CD4-positive, CD25-positive, alpha-beta regulatory T cell (primary cell): ENCODE measurements around the gene OR56A4. TPM values are rescaled to one million over a fixed set of nuclear protein-coding genes. Genes with fewer than 3 reads are reported as not detected.

Experiments used
- ATAC-seq, 2 donors: fragments of 150-1000 bp; cut with Tn5 transposase; one replicate each; pipeline ENCODE4 v1.10.0; 2021; ENCODE audit warnings: low read depth in 2 of 2, moderate number of reproducible peaks in 2 of 2, moderate library complexity in 1 of 2
- DNase-seq, 3 donors: peaks; one replicate each; pipeline versions ENCODE4 v3.0.0 to v3.0.0-alpha.2; 2012 to 2022; ENCODE audit warnings: mixed read lengths in 1 of 3
- H3K27ac ChIP-seq: one replicate; pipeline ENCODE4 v1.7.0; 2013; ENCODE audit warnings: mild to moderate bottlenecking, low read length; ENCODE audit not compliant: insufficient read depth, poor library complexity, severe bottlenecking
- H3K27me3 ChIP-seq: one replicate; pipeline ENCODE4 v1.7.0; 2013; ENCODE audit warnings: low read length; ENCODE audit not compliant: control insufficient read depth, insufficient read depth
- H3K36me3 ChIP-seq: one replicate; pipeline ENCODE4 v1.7.0; 2013; ENCODE audit warnings: mild to moderate bottlenecking, low read length, moderate library complexity; ENCODE audit not compliant: control insufficient read depth, insufficient read depth
- H3K4me1 ChIP-seq: 2 replicates; pipeline ENCODE4 v1.7.0; 2013; ENCODE audit warnings: mild to moderate bottlenecking, low read length; ENCODE audit not compliant: insufficient read depth, control insufficient read depth, poor library complexity, severe bottlenecking
- H3K4me3 ChIP-seq: one replicate; pipeline ENCODE4 v1.7.0; 2013; ENCODE audit warnings: low read depth, mild to moderate bottlenecking, low read length, moderate library complexity
- H3K9me3 ChIP-seq, 2 experiments: 1 replicate in 1 of 2; 2 replicates in 1 of 2; pipeline ENCODE4 v1.7.0; 2013; ENCODE audit warnings: low read length in 2 of 2, mild to moderate bottlenecking in 1 of 2, moderate library complexity in 1 of 2; ENCODE audit not compliant: control insufficient read depth in 2 of 2
- H3K27ac Mint-ChIP-seq, 3 donors: one replicate each; pipeline ENCODE4 v1.8.0; 2020 to 2022; ENCODE audit warnings: mild to moderate bottlenecking in 3 of 3, mixed read lengths in 3 of 3, moderate library complexity in 2 of 3
- H3K27me3 Mint-ChIP-seq: one replicate; pipeline ENCODE4 v1.8.0; 2022; ENCODE audit warnings: mild to moderate bottlenecking, mixed read lengths
- H3K36me3 Mint-ChIP-seq: one replicate; pipeline ENCODE4 v1.8.0; 2020; ENCODE audit warnings: mixed read lengths
- H3K4me1 Mint-ChIP-seq, 4 donors: one replicate each; pipeline ENCODE4 v1.8.0; 2020 to 2022; ENCODE audit warnings: mixed read lengths in 4 of 4, mild to moderate bottlenecking in 1 of 4
- H3K4me3 Mint-ChIP-seq, 4 donors: one replicate each; pipeline ENCODE4 v1.8.0; 2020 to 2022; ENCODE audit warnings: mild to moderate bottlenecking in 4 of 4, mixed read lengths in 4 of 4, moderate library complexity in 3 of 4
- H3K9me3 Mint-ChIP-seq, 7 donors: one replicate each; pipeline ENCODE4 v1.8.0; 2020 to 2022; ENCODE audit warnings: mixed read lengths in 7 of 7, mild to moderate bottlenecking in 3 of 7, moderate library complexity in 2 of 7
- polyA plus RNA-seq, 4 donors: library from polyadenylated mRNA; unstranded; fragments of 300-500 nt; fragmentation: Illumina TruSeq; gene quantifications; one replicate each; pipeline ENCODE4 v1.2.3, GENCODE V29; 2021
- total RNA-seq: library from RNA; stranded (reverse); gene quantifications from one replicate; pipeline ENCODE4 v1.2.3, GENCODE V29; 2022

OR56A4 gene
- total and polyA plus RNA-seq, 5 donors from 2014 or later: not detected

- Mint-ChIP-seq H3K4me3 (no peak overlapping the region), H3K27ac (no peak overlapping the region), H3K4me1 (no peaks in the 10 kb centered on the region), H3K9me3 (no peaks in the 10 kb centered on the region), H3K36me3 (no peaks in the 10 kb centered on the region), H3K27me3 (peaks cover 19% of the 10 kb centered on the region)
- H3K4me1 ChIP-seq: no peaks in the 10 kb centered on the region
- no peaks in the 10 kb centered on the region for H3K9me3 ChIP-seq
- ATAC-seq: no peak
- peak in 2 of 3 donors; percentile 29 to 55 for DNase-seq
- no peaks in the 10 kb centered on the region for H3K36me3 ChIP-seq
- no peak overlapping the region for H3K27ac ChIP-seq
- H3K4me3 ChIP-seq: no peak overlapping the region
- peaks cover 9% of the 10 kb centered on the region for H3K27me3 ChIP-seq
These were observed 16.2 kb upstream of the OR56A4 start for GRCh38 chr11:6022956-6023355.

- ATAC-seq (no peak), DNase-seq (no peak)
- H3K4me1 Mint-ChIP-seq: no peaks in the 10 kb centered on the region
- no peaks in the 10 kb centered on the region for H3K27me3 ChIP-seq
- peaks cover 5 to 7% of the 10 kb centered on the region in 2 experiments for H3K9me3 ChIP-seq
- H3K36me3 Mint-ChIP-seq: no peaks in the 10 kb centered on the region
- no peak overlapping the region for H3K27ac ChIP-seq
- peaks cover 0 to 17% (median 2%) of the 10 kb centered on the region in 7 donors for H3K9me3 Mint-ChIP-seq
- no peak overlapping the region for H3K27ac Mint-ChIP-seq
- no peaks in the 10 kb centered on the region for H3K4me1 ChIP-seq
- H3K4me3 Mint-ChIP-seq: no peak overlapping the region
- H3K27me3 Mint-ChIP-seq: peaks cover 14% of the 10 kb centered on the region
- H3K4me3 ChIP-seq: no peak overlapping the region
- H3K36me3 ChIP-seq: no peaks in the 10 kb centered on the region
These were observed 6.3 kb upstream of the OR56A4 start for GRCh38 chr11:6013042-6013441.

GRCh38 chr11:6012035-6012668 lies 5.4 kb upstream of the OR56A4 start:
- peaks cover 8% of the 10 kb centered on the region for H3K27me3 Mint-ChIP-seq
- Histone ChIP-seq H3K27ac (no peak overlapping the region), H3K4me1 (no peaks in the 10 kb centered on the region), H3K4me3 (no peak overlapping the region), H3K36me3 (no peaks in the 10 kb centered on the region), H3K27me3 (no peaks in the 10 kb centered on the region), H3K9me3 (peaks cover 3 to 7% of the 10 kb centered on the region in 2 experiments)
- ATAC-seq (no peak), DNase-seq (no peak)
- H3K27ac Mint-ChIP-seq: no peak overlapping the region
- peaks cover 0 to 12% (median 2%) of the 10 kb centered on the region in 7 donors for H3K9me3 Mint-ChIP-seq
- no peak overlapping the region for H3K4me3 Mint-ChIP-seq
- H3K4me1 Mint-ChIP-seq: no peaks in the 10 kb centered on the region
- no peaks in the 10 kb centered on the region for H3K36me3 Mint-ChIP-seq

- no peak for DNase-seq
- Histone ChIP-seq H3K36me3 (no peaks in the 10 kb centered on the region), H3K4me3 (no peak overlapping the region), H3K27ac (no peak overlapping the region), H3K9me3 (no peaks in the 10 kb centered on the region), H3K4me1 (no peaks in the 10 kb centered on the region), H3K27me3 (no peaks in the 10 kb centered on the region)
- Mint-ChIP-seq H3K4me1 (no peaks in the 10 kb centered on the region), H3K4me3 (no peak overlapping the region), H3K27ac (no peak overlapping the region), H3K27me3 (peaks cover 8% of the 10 kb centered on the region), H3K36me3 (no peaks in the 10 kb centered on the region), H3K9me3 (peaks cover 0 to 1% (median 0%) of the 10 kb centered on the region in 7 donors)
- ATAC-seq: no peak
These were observed 351 bp downstream of the OR56A4 start for GRCh38 chr11:6006395-6006794.

- H3K27me3 Mint-ChIP-seq: peaks cover 1% of the 10 kb centered on the region
These were observed 4.5 kb downstream of the OR56A4 start for GRCh38 chr11:6002202-6002699.

GRCh38 chr11:5994791-5995190 lies 12.0 kb downstream of the OR56A4 start:
- Histone ChIP-seq H3K4me3 (no peak overlapping the region), H3K27ac (no peak overlapping the region), H3K4me1 (no peaks in the 10 kb centered on the region), H3K36me3 (no peaks in the 10 kb centered on the region), H3K9me3 (no peaks in the 10 kb centered on the region), H3K27me3 (peaks cover 2% of the 10 kb centered on the region)
- Mint-ChIP-seq H3K9me3 (peaks cover 0 to 2% (median 0%) of the 10 kb centered on the region in 7 donors), H3K4me1 (no peaks in the 10 kb centered on the region), H3K36me3 (no peaks in the 10 kb centered on the region), H3K27me3 (peaks cover 9% of the 10 kb centered on the region), H3K4me3 (no peak overlapping the region), H3K27ac (no peak overlapping the region)
- no peak for DNase-seq
- ATAC-seq: no peak

More at GRCh38 chr11:6002202-6002699, 4.5 kb downstream of the OR56A4 start:
- Histone ChIP-seq H3K9me3 (no peaks in the 10 kb centered on the region), H3K27me3 (peaks cover 2% of the 10 kb centered on the region), H3K36me3 (no peaks in the 10 kb centered on the region), H3K27ac (no peak overlapping the region), H3K4me1 (no peaks in the 10 kb centered on the region), H3K4me3 (no peak overlapping the region)
- no peak overlapping the region for H3K27ac Mint-ChIP-seq
- ATAC-seq: no peak
- no peaks in the 10 kb centered on the region for H3K9me3 Mint-ChIP-seq
- DNase-seq: no peak
- H3K4me3 Mint-ChIP-seq: no peak overlapping the region
- no peaks in the 10 kb centered on the region for H3K4me1 Mint-ChIP-seq
- no peaks in the 10 kb centered on the region for H3K36me3 Mint-ChIP-seq

GRCh38 chr11:5992604-5993251 lies 14.0 kb downstream of the OR56A4 start:
- no peaks in the 10 kb centered on the region for H3K4me1 ChIP-seq
- H3K4me3 ChIP-seq: no peak overlapping the region
- H3K36me3 ChIP-seq: no peaks in the 10 kb centered on the region
- H3K36me3 Mint-ChIP-seq: no peaks in the 10 kb centered on the region
- no peak for ATAC-seq
- peak in 1 of 3 donors; percentile 7 for DNase-seq
- no peaks in the 10 kb centered on the region for H3K9me3 ChIP-seq
- H3K27me3 Mint-ChIP-seq: peaks cover 9% of the 10 kb centered on the region
- no peaks in the 10 kb centered on the region for H3K27me3 ChIP-seq
- H3K4me3 Mint-ChIP-seq: no peak overlapping the region
- H3K4me1 Mint-ChIP-seq: no peaks in the 10 kb centered on the region
- H3K27ac Mint-ChIP-seq: peak overlapping the region in 1 of 3 donors; percentile 21
- peaks cover 0 to 2% (median 0%) of the 10 kb centered on the region in 7 donors for H3K9me3 Mint-ChIP-seq
- H3K27ac ChIP-seq: no peak overlapping the region
